ENCODE results near the gene CYB5D1. TPM values are rescaled to one million over a fixed set of nuclear protein-coding genes. Genes with fewer than 3 reads are reported as not detected.

Gene CYB5D1
- total RNA-seq, 4 donors from 2014 or later = 9.4 to 13.6 (median 11.1) TPM

GRCh38 chr17:7822126-7822525, 35.7 kb upstream of the CYB5D1 start:
- Histone ChIP-seq H3K4me3 (no peak overlapping the region), H3K27me3 (no peaks in the 10 kb centered on the region), H3K9me3 (no peaks in the 10 kb centered on the region), H3K36me3 (no peaks in the 10 kb centered on the region), H3K4me1 (peaks cover 0 to 8% (median 0%) of the 10 kb centered on the region in 4 donors), H3K27ac (no peak overlapping the region)
- TF ChIP-seq CTCF (IDR thresholded peaks at IDR 0.05) (no peak), POLR2A (IDR thresholded peaks at IDR 0.05) (no peak), EP300 (IDR thresholded peaks at IDR 0.05) (no peak)
- 73 to 75% methylated on average over 14 of the region's 14 CpGs for WGBS, 2 donors
- DNase-seq (ENCODE audit: low spot score in 2 of 2) = no peak

GRCh38 chr17:7823581-7824001, 34.2 kb upstream of the CYB5D1 start:
- 84 to 86% methylated on average over 20 of the region's 20 CpGs for WGBS, 2 donors
- no peak for TF ChIP-seq EP300 (IDR thresholded peaks at IDR 0.05)
- TF ChIP-seq POLR2A (IDR thresholded peaks at IDR 0.05) = no peak
- no peak for TF ChIP-seq CTCF (IDR thresholded peaks at IDR 0.05)
- peaks cover 0 to 8% (median 0%) of the 10 kb centered on the region in 4 donors for H3K4me1 ChIP-seq
- H3K36me3 ChIP-seq = no peaks in the 10 kb centered on the region
- no peaks in the 10 kb centered on the region for H3K9me3 ChIP-seq
- H3K27ac ChIP-seq = no peak overlapping the region
- no peak overlapping the region for H3K4me3 ChIP-seq
- H3K27me3 ChIP-seq = no peaks in the 10 kb centered on the region
- DNase-seq (ENCODE audit: low spot score in 2 of 2) = no peak

DNA sequence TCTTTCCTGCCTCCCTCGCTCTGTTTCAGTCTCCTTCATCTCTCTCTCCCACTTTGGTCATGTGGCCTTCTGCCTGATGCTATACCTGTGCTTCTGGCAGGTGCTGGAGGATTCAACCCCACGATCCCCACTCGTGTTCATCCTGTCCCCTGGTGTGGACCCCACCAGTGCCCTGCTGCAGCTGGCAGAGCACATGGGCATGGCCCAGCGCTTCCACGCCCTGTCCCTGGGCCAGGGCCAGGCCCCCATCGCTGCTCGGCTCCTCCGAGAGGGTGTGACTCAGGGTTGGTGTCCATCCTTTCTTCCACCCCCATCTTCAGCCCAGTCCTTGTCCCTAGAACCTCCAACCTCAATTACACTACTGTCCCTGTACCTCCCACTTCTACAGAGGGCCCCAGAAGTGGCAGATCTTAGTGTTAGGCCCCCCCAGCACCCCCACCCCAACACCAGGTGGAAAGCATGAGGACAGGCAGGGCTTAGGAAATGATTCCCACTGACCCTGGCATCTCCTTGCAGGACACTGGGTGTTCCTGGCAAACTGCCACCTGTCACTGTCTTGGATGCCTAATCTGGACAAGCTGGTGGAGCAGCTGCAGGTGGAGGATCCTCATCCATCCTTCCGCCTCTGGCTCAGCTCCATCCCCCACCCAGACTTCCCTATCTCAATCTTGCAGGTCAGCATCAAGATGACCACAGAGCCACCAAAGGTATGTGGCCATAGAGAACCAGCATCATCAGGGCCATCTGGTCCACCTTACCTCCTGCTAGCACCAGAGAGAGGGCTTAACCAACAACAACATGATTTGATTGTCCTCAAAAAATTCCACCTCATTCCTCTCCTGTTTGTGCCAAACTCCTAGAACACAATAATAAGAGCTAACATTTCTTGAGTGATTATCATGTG, 33.5 kb upstream of the CYB5D1 start:
- WGBS, 2 donors = 81 to 82% methylated on average over 9 of the region's 9 CpGs
- DNase-seq (ENCODE audit: low spot score in 2 of 2) = no peak

DNA sequence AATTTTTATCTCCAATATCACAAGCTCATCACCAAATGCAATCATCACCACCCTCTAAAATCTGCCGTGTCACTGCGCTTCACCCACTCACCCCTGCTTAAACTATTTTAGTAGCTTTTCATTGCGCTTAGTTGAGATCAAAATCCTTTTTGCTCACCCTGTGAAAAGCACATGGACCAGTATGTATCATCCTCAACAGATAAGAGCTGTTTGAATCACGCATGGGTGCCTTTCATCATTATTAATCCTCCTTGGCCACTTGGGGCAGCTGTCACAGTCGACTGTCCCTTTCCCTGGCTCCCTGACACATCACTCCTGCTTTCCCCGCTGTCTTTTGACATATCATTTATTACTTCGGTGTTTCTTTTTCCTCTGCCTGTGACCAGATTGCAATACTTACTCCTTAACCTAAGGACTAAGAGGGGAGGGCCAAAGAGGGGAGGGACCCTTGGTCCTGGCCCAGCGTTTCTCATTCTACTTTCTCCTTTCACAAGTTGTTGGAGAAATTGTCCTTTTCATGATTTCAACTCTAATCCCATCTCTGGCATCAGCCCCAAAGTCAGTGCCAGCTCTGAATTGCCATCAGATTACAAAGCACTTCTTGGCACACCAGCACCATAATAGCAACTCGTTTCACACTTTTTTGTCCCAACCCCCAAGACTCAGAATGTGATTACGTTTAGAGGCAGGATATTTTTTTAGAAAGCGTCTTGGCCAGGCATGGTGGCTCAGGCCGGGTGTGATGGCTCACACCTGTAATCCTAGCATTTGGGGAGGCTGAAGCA, 32.4 kb upstream of the CYB5D1 start:
- H3K36me3 ChIP-seq = no peaks in the 10 kb centered on the region
- no peak overlapping the region for H3K4me3 ChIP-seq
- no peak for DNase-seq (ENCODE audit: low spot score in 2 of 2)
- TF ChIP-seq CTCF (IDR thresholded peaks at IDR 0.05) (peak in 1 of 5 experiments; percentile 6), POLR2A (IDR thresholded peaks at IDR 0.05) (no peak)
- peaks cover 0 to 8% (median 0%) of the 10 kb centered on the region in 4 donors for H3K4me1 ChIP-seq
- no peaks in the 10 kb centered on the region for H3K9me3 ChIP-seq
- peaks cover 0 to 13% of the 10 kb centered on the region in 2 donors for H3K27me3 ChIP-seq
- WGBS, 2 donors = 37 to 38% methylated on average over 12 of the region's 12 CpGs
- no peak overlapping the region for H3K27ac ChIP-seq

More for the DNA sequence above, 33.5 kb upstream of the CYB5D1 start:
- H3K36me3 ChIP-seq = no peaks in the 10 kb centered on the region
- H3K4me3 ChIP-seq = no peak overlapping the region
- H3K27me3 ChIP-seq = peaks cover 0 to 4% of the 10 kb centered on the region in 2 donors
- H3K27ac ChIP-seq = no peak overlapping the region
- H3K4me1 ChIP-seq = peaks cover 0 to 8% (median 0%) of the 10 kb centered on the region in 4 donors
- TF ChIP-seq CTCF (IDR thresholded peaks at IDR 0.05) (no peak), POLR2A (IDR thresholded peaks at IDR 0.05) (no peak), EP300 (IDR thresholded peaks at IDR 0.05) (no peak)
- no peaks in the 10 kb centered on the region for H3K9me3 ChIP-seq

Measured in tibial nerve (tissue), 4 donors.